ENCODE data around the gene HOXA13.

DNA sequence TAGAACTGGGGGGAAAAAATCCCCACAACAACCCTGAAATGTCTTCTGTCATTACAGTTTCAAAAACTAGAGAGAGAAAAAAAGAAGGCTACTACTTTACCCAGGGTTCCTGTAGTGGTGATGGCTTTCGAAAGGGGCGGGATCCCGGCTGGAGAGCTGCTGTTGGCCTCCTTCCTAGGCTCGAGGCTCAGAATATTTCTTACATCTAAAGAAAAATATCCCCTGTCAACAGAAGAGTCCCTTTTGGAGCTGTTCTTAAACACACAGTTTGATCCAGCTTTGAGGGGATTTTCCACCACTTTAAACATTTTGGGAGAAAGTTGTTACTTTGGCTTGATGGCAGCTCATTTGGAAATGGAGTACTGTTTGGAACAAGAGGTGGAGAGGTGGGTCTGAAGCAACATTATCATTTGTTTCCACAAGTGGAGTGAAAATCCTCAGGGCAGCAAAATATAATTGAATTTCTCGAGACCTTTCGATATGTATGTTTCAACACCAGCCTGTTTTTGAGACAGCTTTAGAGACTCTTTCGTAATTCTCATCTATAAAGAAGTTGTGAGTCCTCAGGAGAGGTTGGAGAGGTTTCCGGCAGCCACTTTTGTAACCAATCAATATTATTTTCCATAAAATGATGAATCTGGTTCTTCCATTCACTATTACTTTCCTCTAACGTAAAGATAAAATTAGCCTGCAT is 5.1 kb downstream of the HOXA13 start:
- TF ChIP-seq, protein P1, sequence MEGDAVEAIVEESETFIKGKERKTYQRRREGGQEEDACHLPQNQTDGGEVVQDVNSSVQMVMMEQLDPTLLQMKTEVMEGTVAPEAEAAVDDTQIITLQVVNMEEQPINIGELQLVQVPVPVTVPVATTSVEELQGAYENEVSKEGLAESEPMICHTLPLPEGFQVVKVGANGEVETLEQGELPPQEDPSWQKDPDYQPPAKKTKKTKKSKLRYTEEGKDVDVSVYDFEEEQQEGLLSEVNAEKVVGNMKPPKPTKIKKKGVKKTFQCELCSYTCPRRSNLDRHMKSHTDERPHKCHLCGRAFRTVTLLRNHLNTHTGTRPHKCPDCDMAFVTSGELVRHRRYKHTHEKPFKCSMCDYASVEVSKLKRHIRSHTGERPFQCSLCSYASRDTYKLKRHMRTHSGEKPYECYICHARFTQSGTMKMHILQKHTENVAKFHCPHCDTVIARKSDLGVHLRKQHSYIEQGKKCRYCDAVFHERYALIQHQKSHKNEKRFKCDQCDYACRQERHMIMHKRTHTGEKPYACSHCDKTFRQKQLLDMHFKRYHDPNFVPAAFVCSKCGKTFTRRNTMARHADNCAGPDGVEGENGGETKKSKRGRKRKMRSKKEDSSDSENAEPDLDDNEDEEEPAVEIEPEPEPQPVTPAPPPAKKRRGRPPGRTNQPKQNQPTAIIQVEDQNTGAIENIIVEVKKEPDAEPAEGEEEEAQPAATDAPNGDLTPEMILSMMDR (conservative IDR thresholded peaks at IDR 0.05; ENCODE audit: low read depth, low read length): no peak
- TF ChIP-seq EZH2 (IDR thresholded peaks at IDR 0.05; ENCODE audit: low read length, unreplicated experiment) (no peak), EZH2phosphoT487 (IDR thresholded peaks at IDR 0.05; ENCODE audit: borderline replicate concordance, low read length) (no peak)

All from PC-3 (cell line).